Activated CD4-positive, alpha-beta T cell treated with anti-CD3 and anti-CD28 coated beads for 4 hours (primary cell): ENCODE results near the gene PMEPA1.

Experiments used
- DNase-seq, 2 donors: peaks; one replicate each; pipeline ENCODE4 v3.0.0-alpha.2; 2020

The PMEPA1 gene

DNA sequence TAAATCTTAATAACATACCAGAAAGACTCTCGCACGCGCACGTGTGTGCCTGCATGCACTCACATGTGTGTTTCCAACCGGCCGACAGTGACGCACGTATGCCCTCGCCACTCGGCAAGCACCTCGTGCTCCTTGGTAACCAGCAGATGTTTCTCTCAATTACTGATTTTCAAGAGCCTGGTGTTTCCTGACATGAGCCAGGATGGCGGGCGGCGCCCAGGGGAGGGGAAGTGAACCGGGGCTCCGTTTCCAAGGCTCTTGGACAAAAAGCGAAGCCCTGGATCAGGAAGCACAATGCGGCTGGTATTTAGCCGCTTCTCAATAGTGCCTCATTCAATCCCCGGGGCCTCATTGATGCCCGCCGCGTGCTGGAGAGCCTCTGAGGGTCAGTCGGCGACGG, 37.7 kb downstream of the PMEPA1 start:
- no peak for DNase-seq

DNA sequence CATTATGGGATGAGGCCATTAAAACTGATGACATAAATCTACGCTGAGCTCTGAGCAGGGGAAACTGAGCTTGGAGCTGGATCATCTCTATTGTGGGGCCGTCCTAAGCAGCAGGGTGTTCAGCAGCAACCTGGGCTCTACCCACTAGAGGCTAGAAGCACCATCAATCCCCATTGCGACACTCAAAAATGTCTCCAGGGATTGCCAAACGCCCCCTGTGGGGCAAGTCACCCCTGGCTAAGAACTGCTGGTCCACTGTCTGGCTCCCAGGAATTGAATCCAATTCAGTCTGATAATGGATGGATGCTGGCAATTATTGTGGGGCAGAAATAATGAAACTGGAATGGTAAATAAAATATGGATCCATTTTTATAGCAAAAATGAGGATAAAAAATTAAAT, 38.2 kb downstream of the PMEPA1 start:
- no peak for DNase-seq

DNA sequence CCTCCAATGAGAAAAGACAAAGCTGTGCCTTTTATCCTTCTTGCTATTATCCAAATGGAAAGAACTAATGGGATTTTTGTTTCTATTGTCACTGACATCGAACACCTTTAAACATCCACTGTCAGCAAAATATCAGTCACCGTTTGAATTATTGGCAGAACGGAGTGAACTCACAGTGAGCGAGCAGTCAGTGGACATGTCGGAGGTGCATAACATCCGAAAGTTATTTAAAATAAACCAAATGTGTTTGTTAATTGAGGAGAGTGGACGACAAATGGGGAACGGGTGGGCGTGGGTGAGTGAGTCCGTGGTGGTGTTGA, 38.8 kb downstream of the PMEPA1 start:
- no peak for DNase-seq

- DNase-seq, result no peak
Observed at GRCh38 chr20:57670288-57671071, 39.3 kb downstream of the PMEPA1 start.

DNA sequence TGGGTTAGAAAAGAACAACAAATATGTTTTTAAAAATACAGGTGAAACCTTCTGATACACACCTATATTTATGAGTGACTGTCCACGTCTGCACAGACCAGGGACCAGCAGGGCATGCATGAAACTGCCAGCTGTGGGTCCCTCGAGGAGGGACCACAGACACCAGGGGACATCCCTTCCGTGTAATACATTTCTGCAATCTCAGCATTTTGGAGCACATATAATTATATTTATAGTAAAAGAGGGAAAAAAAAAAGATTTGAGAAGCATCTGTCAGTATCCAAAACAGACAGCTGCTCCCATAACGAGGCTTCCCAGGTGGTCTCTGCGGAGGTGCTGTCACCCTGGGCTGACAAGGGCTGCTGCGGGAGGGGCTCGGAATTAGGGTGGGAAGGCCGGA, 40.2 kb downstream of the PMEPA1 start:
- no peak for DNase-seq

GRCh38 chr20:57667924-57668782, 41.7 kb downstream of the PMEPA1 start:
- no peak for DNase-seq

DNA sequence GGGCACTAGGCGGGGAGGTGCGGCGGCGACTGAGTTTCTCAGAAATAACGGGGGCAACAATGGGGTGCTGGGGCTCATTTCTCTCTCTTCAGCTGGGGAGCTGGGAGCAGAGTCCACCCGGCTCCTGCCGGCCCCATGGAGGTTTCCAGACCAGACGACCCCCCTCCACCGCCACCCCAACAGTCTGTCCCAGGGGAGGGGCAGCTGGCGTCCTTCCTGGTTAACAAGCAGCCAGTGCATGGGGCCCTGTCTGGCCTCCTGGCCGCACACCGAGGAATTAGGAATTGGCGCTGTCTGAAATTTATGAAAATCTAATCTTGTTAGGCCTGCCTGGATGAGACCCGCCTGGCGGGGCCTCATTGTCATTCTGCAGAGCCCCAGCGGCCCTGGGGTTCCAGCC, 42.4 kb downstream of the PMEPA1 start:
- DNase-seq, result no peak

- no peak for DNase-seq
Observed at GRCh38 chr20:57666834-57667157, 43.0 kb downstream of the PMEPA1 start.

- no peak for DNase-seq
Observed at GRCh38 chr20:57666106-57666833, 43.5 kb downstream of the PMEPA1 start.

DNA sequence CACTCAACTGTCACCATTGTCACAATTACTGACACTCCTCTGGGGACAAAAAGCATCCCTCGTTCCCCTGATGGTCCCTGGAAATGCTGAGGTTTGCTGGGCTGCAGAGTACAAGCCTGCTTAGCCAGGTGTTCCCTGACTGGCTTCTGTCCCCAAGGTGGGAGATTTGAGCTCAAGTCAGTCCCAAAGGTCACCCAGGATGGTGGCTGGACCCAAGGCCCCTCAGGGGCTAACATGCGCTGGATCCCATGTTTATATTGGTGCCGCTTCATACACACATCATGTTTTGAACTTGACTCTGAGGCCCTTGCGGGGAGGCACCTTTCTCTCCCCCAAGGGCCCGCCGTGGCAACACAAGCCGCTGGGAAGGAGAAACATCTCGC, 44.2 kb downstream of the PMEPA1 start:
- DNase-seq, result no peak

DNA sequence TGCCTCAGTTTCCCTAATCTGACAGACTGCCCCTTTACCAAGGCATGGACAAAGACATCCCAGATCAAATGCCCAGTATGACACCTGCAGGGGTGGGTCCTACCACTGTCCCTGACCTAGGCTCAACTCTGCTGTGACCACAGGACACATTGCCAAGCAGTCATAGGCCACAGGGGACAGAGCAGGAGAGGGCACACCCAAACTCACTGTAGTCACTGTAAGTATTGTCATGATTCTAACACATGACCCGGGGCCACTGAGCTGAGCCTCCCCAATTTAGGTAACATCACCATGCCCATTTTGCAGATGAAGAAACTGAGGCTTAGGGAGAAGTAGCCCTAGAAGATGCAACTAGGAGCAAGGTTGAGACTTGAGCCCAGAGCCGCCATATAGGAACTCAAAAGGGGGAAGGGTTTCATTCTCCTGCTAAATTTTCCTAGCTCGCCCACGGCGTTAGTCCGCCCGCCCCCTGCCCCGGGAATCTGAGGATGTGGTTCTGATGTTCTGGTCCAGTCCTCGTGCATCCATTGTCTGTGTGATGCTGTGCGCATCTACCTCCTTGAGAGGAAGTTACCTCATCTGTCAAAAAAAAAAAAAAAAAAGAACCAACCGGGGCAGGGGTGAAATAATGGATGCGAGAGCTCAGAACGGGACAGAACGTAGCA, 44.8 kb downstream of the PMEPA1 start:
- DNase-seq, result no peak

DNA sequence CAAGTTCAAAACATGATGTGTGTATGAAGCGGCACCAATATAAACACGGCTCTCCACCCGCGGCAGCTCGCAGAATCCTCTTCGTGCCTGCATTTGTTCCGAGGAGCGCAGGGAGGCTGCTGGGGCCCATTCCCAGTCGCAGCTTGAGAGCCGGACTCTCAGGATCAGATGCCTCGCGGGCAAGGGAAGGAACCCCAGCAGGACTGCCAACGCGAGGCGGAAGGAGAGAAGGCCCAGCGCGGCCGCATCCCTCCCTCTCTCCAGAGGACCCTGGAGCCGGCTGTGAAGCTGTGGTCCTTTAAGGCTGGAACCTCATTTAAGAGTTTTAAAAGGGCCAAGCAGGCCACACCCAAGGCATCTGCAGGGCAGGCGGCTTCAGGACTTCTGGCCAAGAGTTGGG, 45.3 kb downstream of the PMEPA1 start:
- no peak for DNase-seq

DNA sequence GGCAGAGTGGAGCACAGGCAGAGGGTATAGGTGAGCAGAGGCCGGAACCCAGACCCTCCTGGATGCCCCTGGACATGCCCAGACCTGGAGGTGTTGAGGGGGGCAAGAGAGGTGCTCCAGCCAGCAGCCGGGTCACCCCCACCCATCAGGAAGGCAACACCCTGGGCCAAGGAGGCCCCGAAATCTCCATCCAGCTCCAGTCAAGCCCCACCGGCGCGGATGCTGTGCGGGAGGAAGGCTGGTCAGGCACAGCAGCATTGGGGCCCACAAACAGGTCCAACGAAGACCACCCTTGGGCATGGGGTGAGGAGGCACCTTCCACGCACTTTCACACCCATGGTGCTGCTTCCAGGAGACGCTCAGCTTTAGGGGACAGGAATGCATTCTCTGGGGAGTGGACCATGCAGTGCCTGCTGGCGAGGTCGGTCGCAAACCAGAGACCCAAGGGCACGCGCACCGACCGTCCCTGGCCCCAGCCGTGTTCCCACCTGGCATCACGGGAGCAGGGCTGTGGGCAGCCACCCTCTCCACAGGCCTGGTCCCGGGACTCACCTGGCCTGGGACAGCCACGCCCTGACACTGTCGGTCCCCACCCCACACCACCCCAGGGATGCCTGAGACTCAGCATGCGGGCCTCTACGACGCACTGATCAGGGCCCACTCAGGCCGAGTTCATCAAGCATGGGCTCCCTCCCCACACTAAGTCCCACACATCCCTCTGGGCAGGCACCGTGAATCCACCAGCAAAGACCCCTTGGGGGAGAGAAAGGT, 45.9 kb downstream of the PMEPA1 start:
- DNase-seq, result no peak

DNA sequence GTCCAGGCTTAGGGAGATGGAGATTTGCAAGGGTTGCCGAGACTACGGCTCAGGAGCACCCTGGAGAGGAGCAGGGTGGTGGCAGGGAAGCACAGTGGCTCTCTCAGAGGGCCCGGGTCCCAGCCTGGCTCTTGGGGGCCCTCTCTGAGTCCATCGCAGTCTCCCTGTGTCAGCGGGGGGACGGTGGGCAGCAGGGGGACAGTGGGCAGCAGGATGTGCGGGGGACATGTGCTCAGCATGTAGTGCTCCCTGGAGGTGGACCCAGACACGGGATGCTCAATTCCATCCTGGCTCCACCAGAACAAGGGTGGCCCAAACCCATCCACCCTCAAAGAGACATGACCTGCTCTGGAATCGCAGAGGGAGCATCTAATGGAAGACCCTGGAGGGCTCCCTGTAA, 46.6 kb downstream of the PMEPA1 start:
- no peak for DNase-seq

DNA sequence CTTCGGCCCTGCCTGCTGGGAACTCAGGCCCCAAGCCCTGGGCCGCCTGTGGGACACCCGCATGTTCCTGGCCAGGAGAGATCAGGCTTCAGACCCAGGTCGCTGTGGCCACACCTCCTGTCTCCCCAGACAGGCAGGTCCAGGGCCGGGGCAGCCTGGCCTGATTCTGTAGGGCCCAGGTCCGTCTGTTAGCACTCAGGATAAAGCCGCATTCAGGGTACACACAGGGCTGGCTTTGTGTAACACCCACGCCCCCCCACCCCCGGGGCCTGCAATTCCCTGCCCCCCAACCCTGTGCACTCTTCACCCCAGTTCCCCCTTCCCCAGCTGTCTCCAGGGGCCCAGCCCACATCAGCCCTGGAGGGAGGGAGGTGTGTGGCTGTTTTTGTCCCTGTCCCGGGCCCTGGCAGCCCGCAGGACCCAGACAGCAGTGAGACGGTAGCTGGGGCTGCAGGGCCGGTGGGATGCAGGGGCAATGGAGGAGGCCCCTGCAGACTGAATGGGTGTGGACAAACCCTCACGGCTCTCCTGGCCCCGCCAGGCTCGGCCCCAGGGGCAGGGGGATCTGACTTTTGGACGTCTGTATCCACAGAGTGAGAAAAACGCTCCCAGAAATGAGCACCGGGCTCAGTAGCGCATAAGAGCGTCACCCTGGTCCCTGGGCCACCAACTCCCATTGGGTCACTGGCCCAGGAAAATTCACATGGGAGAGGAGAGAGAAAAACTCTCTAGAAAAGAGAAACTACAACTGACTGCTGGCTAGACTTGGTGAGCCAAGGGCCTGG, 47.2 kb downstream of the PMEPA1 start:
- no peak for DNase-seq

- no peak for DNase-seq
Observed at GRCh38 chr20:57661746-57662455, 47.9 kb downstream of the PMEPA1 start.

DNA sequence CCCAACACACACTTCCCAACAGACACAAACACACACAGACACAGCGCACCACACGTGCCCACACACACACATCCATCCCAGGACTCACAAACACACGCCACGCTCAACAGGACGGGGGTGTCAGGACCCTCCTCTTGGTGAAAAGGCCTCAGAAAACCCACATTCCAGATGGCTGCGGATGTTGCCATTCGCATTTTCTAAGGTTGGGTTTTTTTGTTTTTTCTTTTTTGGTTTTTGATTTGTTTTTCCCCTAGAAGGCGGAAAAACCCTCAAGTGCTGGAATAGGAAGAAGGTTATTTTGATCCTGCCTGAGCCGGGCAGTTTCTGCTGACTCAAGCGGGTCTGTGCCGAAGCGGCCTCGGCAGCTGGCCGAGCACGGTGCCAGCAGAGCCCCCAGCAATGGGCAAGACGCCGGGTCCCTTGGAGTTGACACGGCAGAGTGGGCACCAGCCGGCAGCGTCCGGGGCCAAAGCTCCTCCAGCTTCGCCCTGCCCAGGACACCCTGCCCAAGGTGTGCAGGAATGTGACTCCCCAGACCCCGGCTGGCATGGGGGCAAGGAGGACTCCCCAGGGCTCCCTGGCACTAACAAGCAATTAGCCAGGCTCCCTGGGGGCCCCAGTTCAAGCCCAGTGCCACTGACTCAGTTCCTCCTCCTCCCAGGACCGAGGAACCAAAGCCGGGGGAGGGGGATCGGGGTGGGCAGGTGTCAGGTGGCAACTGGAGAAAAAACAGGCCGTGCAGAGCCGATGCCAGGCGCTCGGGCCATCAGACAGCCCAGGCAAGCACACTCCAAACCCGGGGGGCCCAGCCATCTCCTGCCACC, 48.7 kb downstream of the PMEPA1 start:
- DNase-seq, result no peak

DNA sequence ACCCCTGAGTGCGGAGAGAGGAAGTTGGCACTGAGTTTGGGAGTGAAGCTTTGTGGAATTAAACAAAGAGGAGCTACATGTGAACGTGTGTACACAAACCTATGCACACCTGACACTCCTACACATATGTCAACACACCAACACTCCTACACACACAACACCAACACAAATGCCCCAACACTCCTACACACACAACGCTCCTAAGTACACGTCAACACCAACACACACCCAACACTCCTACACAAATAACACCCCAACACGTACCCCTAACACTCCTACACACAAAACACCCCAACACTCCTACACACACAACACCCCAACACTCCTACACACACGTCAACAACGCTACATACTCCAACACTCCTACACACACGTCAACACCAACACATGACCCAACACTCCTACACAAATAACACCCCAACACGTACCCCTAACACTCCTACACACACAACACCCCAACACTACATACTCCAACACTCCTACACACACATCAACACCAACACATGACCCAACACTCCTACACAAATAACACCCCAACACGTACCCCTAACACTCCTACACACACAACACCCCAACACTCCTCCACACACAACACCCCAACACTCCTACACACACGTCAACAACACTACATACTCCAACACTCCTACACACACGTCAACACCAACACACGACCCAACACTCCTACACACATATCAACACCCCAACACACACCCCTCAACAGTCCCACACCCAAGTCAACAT, 49.5 kb downstream of the PMEPA1 start:
- no peak for DNase-seq

GRCh38 chr20:57659517-57660180, 50.2 kb downstream of the PMEPA1 start:
- DNase-seq, result no peak
